H1 (cell line): ENCODE results near the gene EPX. TPM values are rescaled to one million over a fixed set of nuclear protein-coding genes. Genes with fewer than 3 reads are reported as not detected.
A peak's percentile ranks its signal among the peaks of the same experiment; 100 is the strongest.

Experiments
- CTCF ChIA-PET: fragments of 300-600 bp; sonication (Branson Sonifier 250); formaldehyde crosslinking; loops from one replicate; lab custom pipeline; 2021; ENCODE audit not compliant: partially characterized antibody; lab: Charles Lee
- POLR2A ChIA-PET: fragments of 300-600 bp; sonication (Branson Sonifier 250); formaldehyde crosslinking; loops from one replicate; lab custom pipeline; 2021; ENCODE audit warnings: inconsistent platforms; ENCODE audit not compliant: partially characterized antibody; lab: Charles Lee
- DNase-seq, 2 experiments: peaks; one replicate each; pipeline versions ENCODE4 v3.0.0 to v3.0.0-alpha.2; 2010 to 2022; ENCODE audit warnings: low spot score in 2 of 2, low read depth in 1 of 2, mixed read lengths in 1 of 2
- FAIRE-seq: peaks from 2 replicates; lab custom pipeline; 2011; peaks lifted over from hg19 to GRCh38; lab: Jason Lieb, UNC
- H2AFZ ChIP-seq: 2 replicates; pipeline ENCODE4 v1.8.1; 2012; ENCODE audit warnings: low read length, inconsistent platforms
- H2AK5ac ChIP-seq: 2 replicates; pipeline ENCODE4 v1.6.1; 2013; ENCODE audit warnings: low read depth, low read length
- H2BK120ac ChIP-seq: replicated peaks from 2 replicates; pipeline ENCODE3; 2013; ENCODE audit warnings: low read depth, low read length, inconsistent platforms
- H2BK12ac ChIP-seq: 2 replicates; pipeline ENCODE4 v1.6.1; 2013; ENCODE audit warnings: low read depth, low read length
- H2BK15ac ChIP-seq: 2 replicates; pipeline ENCODE4 v1.6.1; 2013; ENCODE audit warnings: low read length
- H2BK20ac ChIP-seq: 2 replicates; pipeline ENCODE4 v1.6.1; 2013; ENCODE audit warnings: low read length
- H2BK5ac ChIP-seq: 2 replicates; pipeline ENCODE4 v1.6.1; 2013; ENCODE audit warnings: low read depth, low read length
- H3K14ac ChIP-seq: 2 replicates; pipeline ENCODE4 v1.6.1; 2013; ENCODE audit warnings: inconsistent platforms; ENCODE audit not compliant: insufficient read length
- H3K18ac ChIP-seq: 2 replicates; pipeline ENCODE4 v1.6.1; 2013; ENCODE audit warnings: low read length; ENCODE audit errors: extremely low read depth
- H3K23ac ChIP-seq: 2 replicates; pipeline ENCODE4 v1.6.1; 2013; ENCODE audit warnings: inconsistent platforms; ENCODE audit not compliant: insufficient read length
- H3K23me2 ChIP-seq: 2 replicates; pipeline ENCODE4 v1.6.1; 2013; ENCODE audit warnings: low read depth, low read length
- H3K27ac ChIP-seq: 2 replicates; pipeline ENCODE4 v1.6.1; 2011; ENCODE audit warnings: low read depth, low read length, inconsistent platforms
- H3K27me3 ChIP-seq, 4 experiments: replicated peaks in 1 of 4; 1 replicate in 1 of 4; 2 replicates in 3 of 4; pipeline versions ENCODE4 v1.6.1 to v1.8.1; 2011 to 2013; ENCODE audit warnings: low read length in 3 of 4, mild to moderate bottlenecking in 3 of 4, inconsistent platforms in 2 of 4, mixed read lengths in 2 of 4, moderate library complexity in 1 of 4; ENCODE audit not compliant: control insufficient read depth in 3 of 4, insufficient read depth in 3 of 4; ENCODE audit errors: extremely low read depth in 1 of 4
- H3K36me3 ChIP-seq, 4 experiments: 2 replicates each; pipeline versions ENCODE4 v1.6.1 to v1.8.1; 2011 to 2013; ENCODE audit warnings: mild to moderate bottlenecking in 4 of 4, low read length in 3 of 4, moderate library complexity in 2 of 4, control low read depth in 1 of 4, inconsistent platforms in 1 of 4; ENCODE audit not compliant: insufficient read depth in 4 of 4, control insufficient read depth in 2 of 4
- H3K4ac ChIP-seq: replicated peaks from 2 replicates; pipeline ENCODE3; 2013; ENCODE audit warnings: low read length, low read depth, mixed read lengths, inconsistent platforms; ENCODE audit not compliant: insufficient read length
- H3K4me1 ChIP-seq, 4 experiments: replicated peaks in 1 of 4; 1 replicate in 1 of 4; 2 replicates in 3 of 4; pipeline versions ENCODE4 v1.6.1 to v1.8.1; 2011 to 2013; ENCODE audit warnings: low read length in 3 of 4, inconsistent platforms in 2 of 4, mixed read lengths in 1 of 4; ENCODE audit not compliant: insufficient read depth in 4 of 4, control insufficient read depth in 3 of 4
- H3K4me2 ChIP-seq, 2 experiments: 2 replicates each; pipeline versions ENCODE4 v1.6.1 to v1.8.1; 2011 to 2013; ENCODE audit warnings: low read depth in 2 of 2, low read length in 2 of 2, control low read depth in 1 of 2, inconsistent platforms in 1 of 2, mild to moderate bottlenecking in 1 of 2; ENCODE audit not compliant: insufficient read depth in 1 of 2
- H3K4me3 ChIP-seq, 4 experiments: fragments of 200-600, 300-600 bp in 1 of 4; sonication (generic), shearing (Covaris generic), sonication (Bioruptor Twin) in 1 of 4; 2 replicates each; pipeline versions ENCODE4 v1.5.1 to v1.8.1; 2011 to 2016; ENCODE audit warnings: low read length in 4 of 4, low read depth in 3 of 4, control low read depth in 2 of 4, inconsistent platforms in 2 of 4, mild to moderate bottlenecking in 2 of 4, mixed read lengths in 1 of 4, moderate library complexity in 1 of 4; ENCODE audit not compliant: insufficient read depth in 2 of 4; ENCODE audit errors: extremely low read depth in 1 of 4
- H3K56ac ChIP-seq: replicated peaks from 2 replicates; pipeline ENCODE3; 2013; ENCODE audit warnings: low read depth, mild to moderate bottlenecking, mixed read lengths, low read length, inconsistent platforms; ENCODE audit not compliant: insufficient read length
- H3K79me1 ChIP-seq: 2 replicates; pipeline ENCODE4 v1.6.1; 2013; ENCODE audit warnings: low read depth, low read length, control low read depth
- H3K79me2 ChIP-seq, 2 experiments: 2 replicates each; pipeline versions ENCODE4 v1.6.1 to v1.8.1; 2012 to 2013; ENCODE audit warnings: low read length in 2 of 2, mild to moderate bottlenecking in 2 of 2, inconsistent platforms in 1 of 2; ENCODE audit not compliant: insufficient read depth in 2 of 2, control insufficient read depth in 1 of 2
- H3K9ac ChIP-seq, 4 experiments: replicated peaks in 1 of 4; 1 replicate in 1 of 4; 2 replicates in 3 of 4; pipeline versions ENCODE4 v1.6.1 to v1.8.1; 2011 to 2013; ENCODE audit warnings: low read depth in 3 of 4, low read length in 3 of 4, control low read depth in 2 of 4, mild to moderate bottlenecking in 2 of 4, moderate library complexity in 2 of 4, inconsistent platforms in 1 of 4; ENCODE audit errors: extremely low read depth in 1 of 4
- H3K9me3 ChIP-seq, 2 experiments: 2 replicates each; pipeline versions ENCODE4 v1.6.1 to v1.8.1; 2012 to 2013; ENCODE audit warnings: mild to moderate bottlenecking in 2 of 2, moderate library complexity in 2 of 2, control low read depth in 1 of 2, inconsistent platforms in 1 of 2, low read depth in 1 of 2, low read length in 1 of 2, mixed read lengths in 1 of 2; ENCODE audit not compliant: insufficient read depth in 2 of 2
- H4K20me1 ChIP-seq, 2 experiments: replicated peaks in 1 of 2; 2 replicates each; pipeline versions ENCODE3 to v1.8.1; 2011 to 2013; ENCODE audit warnings: inconsistent platforms in 2 of 2, low read length in 2 of 2, mild to moderate bottlenecking in 1 of 2; ENCODE audit not compliant: insufficient read depth in 2 of 2, control insufficient read depth in 1 of 2
- H4K5ac ChIP-seq: 2 replicates; pipeline ENCODE4 v1.6.1; 2013; ENCODE audit warnings: low read length, low read depth, mixed read lengths, inconsistent platforms; ENCODE audit not compliant: insufficient read length
- H4K8ac ChIP-seq: 2 replicates; pipeline ENCODE4 v1.8.0; 2013; ENCODE audit warnings: mild to moderate bottlenecking, moderate library complexity, low read length, inconsistent platforms; ENCODE audit not compliant: insufficient read depth; ENCODE audit errors: extremely low read depth
- H4K91ac ChIP-seq: replicated peaks from 2 replicates; pipeline ENCODE3; 2013; ENCODE audit warnings: low read length, mixed read lengths, inconsistent platforms; ENCODE audit not compliant: insufficient read length
- BACH1 ChIP-seq: IDR thresholded peaks from 2 replicates; pipeline ENCODE4 v1.6.1; 2012; ENCODE audit warnings: low read length, improper control_type of control experiment
- CTCF ChIP-seq, 3 experiments: IDR thresholded peaks; 1 replicate in 2 of 3; 2 replicates in 1 of 3; pipeline versions ENCODE4 v1.5.1 to v1.6.1; 2011; ENCODE audit warnings: low read length in 3 of 3, mild to moderate bottlenecking in 3 of 3, inconsistent platforms in 2 of 3, low read depth in 1 of 3, moderate library complexity in 1 of 3; ENCODE audit not compliant: insufficient read depth in 1 of 3; ENCODE audit errors: control extremely low read depth in 1 of 3
- RAD21 ChIP-seq, 2 experiments: IDR thresholded peaks in 1 of 2; conservative IDR thresholded peaks in 1 of 2; 2 replicates each; pipeline ENCODE4 v1.6.1; 2011; ENCODE audit warnings: low read depth in 2 of 2, low read length in 2 of 2, improper control_type of control experiment in 1 of 2, inconsistent platforms in 1 of 2, mild to moderate bottlenecking in 1 of 2, moderate library complexity in 1 of 2
- WGBS, 2 experiments: shearing (Covaris generic) in 1 of 2; methylation state at CpG; one replicate each; pipeline versions ENCODE4 v1.1.6 to v1.1.7; 2013 to 2015; ENCODE audit warnings: low lambda C conversion rate in 2 of 2, mixed read lengths in 2 of 2, inconsistent platforms in 1 of 2, low coverage in 1 of 2, missing lambda C conversion rate in 1 of 2; ENCODE audit not compliant: insufficient replicate concordance in 2 of 2, insufficient coverage in 1 of 2, insufficient read length in 1 of 2; ENCODE audit errors: extremely low coverage in 1 of 2, missing lambda C conversion rate in 1 of 2; 5-methylcytosine and 5-hydroxymethylcytosine counted together
- polyA plus RNA-seq, 7 experiments: library from polyadenylated mRNA; depleted of rRNA in 3 of 7; stranded (reverse) in 5 of 7; unstranded in 2 of 7; fragments of >200 nt in 5 of 7; fragments of 200-250 nt in 2 of 7; gene quantifications; 1 replicate in 5 of 7; 2 replicates in 1 of 7; 4 replicates in 1 of 7; pipeline versions ENCODE4 v1.2.1 to v1.2.3, GENCODE V29; 2011 to 2013; ENCODE audit warnings: missing spikeins in 2 of 7, mixed read lengths in 2 of 7
- total RNA-seq: library from RNA; stranded (reverse); fragmentation: NEBNext Ultra II Directional; extraction: Animal tissue kit (Norgen Biotek cat#: 25700); gene quantifications from 2 replicates; pipeline ENCODE4 v1.2.1, GENCODE V29; 2021

EPX gene
- total and polyA plus RNA-seq, 2 of the 8 experiments (the other 6 are each of a cell fraction or from before 2014, with no cell fraction given), result not detected

- WGBS, 2 experiments, result 71% methylated on average over 5 of the region's 5 CpGs; no CpG with 5 or more reads in 1 of the 2 experiments
- Histone ChIP-seq H2BK5ac (no peak overlapping the region), H2BK12ac (no peak overlapping the region), H3K4me3 (no peak overlapping the region), H2BK120ac (no peak overlapping the region), H3K14ac (no peak overlapping the region), H2AK5ac (no peak overlapping the region), H3K4me2 (no peak overlapping the region), H3K36me3 (peaks cover 0 to 17% (median 6%) of the 10 kb centered on the region in 4 experiments; a peak in 5 of 8 replicates), H3K23me2 (no peaks in the 10 kb centered on the region), H3K9me3 (no peaks in the 10 kb centered on the region), H3K4me1 (no peaks in the 10 kb centered on the region), H3K4ac (no peak overlapping the region), H3K79me2 (no peaks in the 10 kb centered on the region), H4K8ac (no peak overlapping the region), H3K27me3 (no peaks in the 10 kb centered on the region), H2BK20ac (no peak overlapping the region), H3K79me1 (no peaks in the 10 kb centered on the region), H3K23ac (no peak overlapping the region), H4K5ac (no peak overlapping the region), H4K20me1 (no peaks in the 10 kb centered on the region), H4K91ac (no peak overlapping the region), H3K56ac (no peak overlapping the region), H3K9ac (no peak overlapping the region), H2AFZ (no peak overlapping the region), H3K27ac (no peak overlapping the region), H3K18ac (no peak overlapping the region), H2BK15ac (no peak overlapping the region)
- ChIA-PET CTCF (interaction anchor here (0.6 to 13.2 kb wide), 9 partner anchors 11 to 92 kb away, joined by 3 to 127 read pairs (median 5); no protein-coding TSS in a partner anchor), POLR2A (interaction anchor here (1.1 kb wide), 1 partner anchor 27 kb away, joined by 3 read pairs; the partner anchor contains the start of gene LPO)
- TF ChIP-seq RAD21 (IDR thresholded peaks at IDR 0.05 in 1 of 2, conservative IDR thresholded peaks at IDR 0.05 in 1 of 2; ENCODE audit: low read depth in 2 of 2, low read length in 2 of 2), result peak; percentile 21 to 38; a peak in 2 of 4 replicates
- TF ChIP-seq BACH1, result no peak
- peak; percentile 32 to 68 (median 60) for TF ChIP-seq CTCF (IDR thresholded peaks at IDR 0.05; ENCODE audit: control extremely low read depth in 1 of 3, insufficient read depth in 1 of 3, low read depth in 1 of 3, low read length in 3 of 3)
- DNase-seq, result no peak
- FAIRE-seq, result no peak
Measured at GRCh38 chr17:58210922-58211321, 18.4 kb downstream of the EPX start.
